ENCODE measurements around the gene MAML2. TPM values are rescaled to one million over a fixed set of nuclear protein-coding genes. Genes with fewer than 3 reads are reported as not detected.

Gene MAML2
- total RNA-seq, 2 donors from 2014 or later: 29.2 to 34.9 TPM

DNA sequence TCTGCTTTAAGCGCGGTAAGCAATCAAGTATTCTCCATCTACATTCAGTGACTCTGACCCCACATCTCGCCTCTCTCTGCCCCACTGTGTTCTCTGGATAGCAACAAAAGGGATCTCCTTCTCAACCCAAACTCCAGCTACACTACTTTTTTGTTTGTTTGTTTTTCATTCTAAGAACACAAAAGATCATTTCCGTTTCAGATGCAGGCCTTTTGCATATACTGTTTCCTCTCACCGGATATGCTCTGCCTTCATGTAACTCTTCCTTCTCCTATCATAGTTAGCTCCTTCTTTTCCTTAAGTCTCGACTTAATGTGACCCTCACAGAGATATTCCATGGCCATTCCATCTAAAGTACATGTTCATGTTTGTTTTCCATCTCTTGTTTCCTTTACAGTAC is 239.3 kb downstream of the MAML2 start:
- peak overlapping the region; percentile 1 for H3K27ac Mint-ChIP-seq
- no peak overlapping the region for H3K4me3 Mint-ChIP-seq
- H3K36me3 Mint-ChIP-seq (ENCODE audit: low read depth): no peaks in the 10 kb centered on the region
- H3K9me3 ChIP-seq (ENCODE audit: control insufficient read depth, low read length, poor library complexity, severe bottlenecking): no peaks in the 10 kb centered on the region
- ATAC-seq (no peak), DNase-seq (no peak)
- peaks cover 10% of the 10 kb centered on the region for H3K4me1 Mint-ChIP-seq
- H3K27me3 Mint-ChIP-seq: no peaks in the 10 kb centered on the region

DNA sequence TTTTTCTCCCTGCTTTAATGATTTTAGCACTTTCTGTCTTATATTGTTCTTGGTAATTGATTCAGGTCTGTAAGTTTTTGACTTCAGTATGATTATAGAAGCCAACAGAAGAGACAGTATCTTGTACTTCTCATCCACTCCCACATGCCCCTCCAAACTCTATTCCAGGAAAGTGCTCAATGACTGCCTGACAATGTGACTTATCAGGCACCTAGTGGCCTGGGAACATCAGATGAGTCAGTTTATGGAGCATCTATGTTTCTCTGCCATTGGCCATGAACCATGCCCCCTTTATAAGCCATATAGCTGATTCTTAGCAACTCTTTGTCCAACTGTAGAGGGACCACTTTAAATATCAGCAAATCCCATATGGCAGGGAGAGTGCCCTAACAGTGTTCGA is 239.9 kb downstream of the MAML2 start:
- ATAC-seq (no peak), DNase-seq (no peak)
- no peak overlapping the region for H3K4me3 Mint-ChIP-seq
- H3K27ac Mint-ChIP-seq: peak overlapping the region; percentile 77
- H3K9me3 ChIP-seq (ENCODE audit: control insufficient read depth, low read length, poor library complexity, severe bottlenecking): no peaks in the 10 kb centered on the region
- peaks cover 11% of the 10 kb centered on the region for H3K4me1 Mint-ChIP-seq
- no peaks in the 10 kb centered on the region for H3K36me3 Mint-ChIP-seq (ENCODE audit: low read depth)
- H3K27me3 Mint-ChIP-seq: no peaks in the 10 kb centered on the region

DNA sequence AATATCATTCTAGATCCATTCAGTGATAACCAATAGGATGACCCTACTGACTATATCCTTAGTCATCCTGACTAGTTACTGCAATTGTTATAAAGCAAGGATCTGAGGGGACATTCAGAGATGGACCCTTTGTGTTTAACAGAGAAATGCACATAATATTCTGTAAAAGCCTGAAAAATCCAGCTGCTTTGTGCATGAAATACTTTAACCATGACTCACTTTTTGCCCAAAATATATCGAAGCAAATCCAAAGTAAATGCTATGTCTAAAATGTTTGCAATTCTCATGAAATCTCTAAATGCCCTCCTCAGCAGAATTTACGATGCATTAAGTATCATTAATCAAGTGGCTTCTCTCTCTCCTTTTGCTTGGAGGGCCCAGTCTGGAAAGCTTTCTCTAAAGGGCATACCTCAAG is 240.3 kb downstream of the MAML2 start:
- ATAC-seq: no peak
- no peak overlapping the region for H3K4me3 Mint-ChIP-seq
- H3K27me3 Mint-ChIP-seq: no peaks in the 10 kb centered on the region
- H3K9me3 ChIP-seq (ENCODE audit: control insufficient read depth, low read length, poor library complexity, severe bottlenecking): no peaks in the 10 kb centered on the region
- peak overlapping the region; percentile 77 for H3K27ac Mint-ChIP-seq
- H3K36me3 Mint-ChIP-seq (ENCODE audit: low read depth): no peaks in the 10 kb centered on the region
- H3K4me1 Mint-ChIP-seq: peaks cover 11% of the 10 kb centered on the region
- DNase-seq: no peak

DNA sequence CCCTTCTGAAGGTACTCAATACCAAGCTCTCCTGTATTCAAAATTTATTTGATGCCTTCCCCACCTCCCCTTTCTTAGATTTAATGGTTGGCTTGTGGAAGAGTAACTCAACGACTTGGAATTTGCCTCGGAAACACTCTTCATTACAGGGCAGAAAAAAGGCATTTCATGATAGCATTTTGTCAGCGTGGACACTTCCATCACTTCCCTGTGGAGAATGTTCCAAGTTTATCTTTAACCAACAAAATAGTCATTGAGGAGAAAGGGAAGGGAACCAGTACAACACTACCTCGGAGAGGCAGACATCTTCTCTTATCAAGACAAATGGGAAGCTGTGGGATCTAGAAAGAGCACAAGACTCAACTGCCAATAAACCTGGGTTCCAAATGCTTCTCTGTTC is 241.8 kb downstream of the MAML2 start:
- H3K4me1 Mint-ChIP-seq: peaks cover 12% of the 10 kb centered on the region
- H3K27me3 Mint-ChIP-seq: no peaks in the 10 kb centered on the region
- DNase-seq (no peak), ATAC-seq (no peak)
- H3K4me3 Mint-ChIP-seq: no peak overlapping the region
- H3K36me3 Mint-ChIP-seq (ENCODE audit: low read depth): no peaks in the 10 kb centered on the region
- no peaks in the 10 kb centered on the region for H3K9me3 ChIP-seq (ENCODE audit: control insufficient read depth, low read length, poor library complexity, severe bottlenecking)
- H3K27ac Mint-ChIP-seq: peak overlapping the region; percentile 69

DNA sequence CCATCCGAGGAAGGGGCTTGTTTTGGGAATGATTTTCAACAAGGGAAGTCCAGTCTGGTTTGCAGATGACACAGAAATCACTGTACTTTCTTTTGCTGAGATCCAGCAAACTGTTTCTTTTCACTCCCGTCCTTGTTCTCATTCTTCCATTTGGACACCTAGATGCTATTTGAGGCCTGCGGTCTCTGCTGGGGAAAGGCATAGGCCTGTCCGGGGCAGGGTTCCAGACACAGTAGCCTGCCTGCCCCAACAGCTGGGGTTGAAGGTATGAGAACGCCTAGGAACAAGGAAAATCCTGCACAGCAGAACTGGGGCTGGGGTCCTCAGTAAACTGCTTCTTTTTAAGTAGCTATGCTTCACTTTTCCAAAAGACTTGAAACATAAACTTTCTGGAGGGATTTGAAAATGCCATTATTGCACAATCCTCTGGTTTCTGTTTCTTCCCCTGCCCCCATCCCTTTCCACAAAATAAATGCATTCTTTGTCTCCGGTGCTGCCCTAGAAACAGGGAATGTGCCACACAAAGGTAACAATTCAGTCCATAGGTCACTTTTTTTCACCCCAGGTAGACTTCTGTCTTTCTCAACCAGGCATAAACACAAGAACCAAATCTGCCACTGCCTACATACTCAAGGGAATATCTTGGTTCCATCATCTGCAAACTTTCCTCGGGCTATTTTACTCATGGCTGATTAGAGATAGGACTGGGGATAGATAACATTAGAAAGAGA is 244.3 kb downstream of the MAML2 start:
- H3K36me3 Mint-ChIP-seq (ENCODE audit: low read depth): no peaks in the 10 kb centered on the region
- no peaks in the 10 kb centered on the region for H3K9me3 ChIP-seq (ENCODE audit: control insufficient read depth, low read length, poor library complexity, severe bottlenecking)
- no peak overlapping the region for H3K4me3 Mint-ChIP-seq
- H3K27ac Mint-ChIP-seq: peak overlapping the region; percentile 69
- no peak for ATAC-seq
- H3K27me3 Mint-ChIP-seq: no peaks in the 10 kb centered on the region
- peaks cover 9% of the 10 kb centered on the region for H3K4me1 Mint-ChIP-seq
- DNase-seq: no peak

DNA sequence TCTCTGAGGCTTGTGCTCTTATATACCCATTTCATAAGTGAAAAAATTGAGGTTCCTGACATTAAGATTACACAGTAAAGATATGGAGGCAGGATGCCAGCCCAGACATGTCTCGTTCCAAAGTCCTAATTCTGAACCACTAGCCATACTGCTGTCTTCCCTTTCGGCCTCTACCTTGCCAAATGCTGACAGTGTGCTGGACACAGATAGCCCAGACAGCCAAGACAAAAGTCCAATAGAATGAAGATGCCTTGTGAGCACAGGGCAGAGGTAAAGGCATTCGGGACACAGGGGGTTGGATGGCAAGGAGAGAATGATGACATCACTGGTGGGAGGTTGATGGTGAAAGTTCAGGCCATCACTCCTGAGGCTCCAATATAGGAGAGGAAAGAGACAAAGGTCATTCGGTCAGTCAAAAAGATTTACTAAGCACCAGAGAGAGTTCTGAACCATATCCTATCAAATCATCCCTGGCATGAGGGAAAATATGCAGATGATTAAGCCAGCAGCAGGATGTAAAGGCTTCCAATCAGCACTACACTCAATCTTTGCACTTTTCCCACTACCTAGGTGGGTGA is 245.1 kb downstream of the MAML2 start:
- H3K9me3 ChIP-seq (ENCODE audit: control insufficient read depth, low read length, poor library complexity, severe bottlenecking): no peaks in the 10 kb centered on the region
- ATAC-seq: no peak
- H3K4me1 Mint-ChIP-seq: peaks cover 9% of the 10 kb centered on the region
- no peak overlapping the region for H3K4me3 Mint-ChIP-seq
- H3K36me3 Mint-ChIP-seq (ENCODE audit: low read depth): no peaks in the 10 kb centered on the region
- H3K27me3 Mint-ChIP-seq: no peaks in the 10 kb centered on the region
- no peak overlapping the region for H3K27ac Mint-ChIP-seq
- DNase-seq: no peak

DNA sequence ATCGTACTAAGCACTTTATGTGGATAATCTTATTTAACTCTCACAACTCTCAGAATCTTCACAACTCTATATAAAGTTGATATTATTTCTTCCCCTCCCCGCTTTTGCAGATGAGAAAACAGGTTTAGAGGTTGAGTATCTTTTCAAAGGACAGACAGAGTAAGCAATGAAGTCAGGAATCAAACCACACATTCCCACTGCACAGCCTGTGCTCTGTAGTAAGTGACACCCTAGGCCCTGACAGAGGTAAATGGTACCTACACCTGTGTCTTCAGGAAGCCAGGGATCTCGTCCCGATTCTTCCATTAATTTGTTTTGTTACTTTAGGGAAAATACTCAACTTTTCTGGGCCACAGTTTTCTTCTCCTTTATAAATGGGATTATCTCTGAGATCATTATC is 246.6 kb downstream of the MAML2 start:
- DNase-seq: no peak
- ATAC-seq: no peak
- Mint-ChIP-seq H3K27ac (peak overlapping the region; percentile 92), H3K27me3 (no peaks in the 10 kb centered on the region), H3K4me1 (peaks cover 19% of the 10 kb centered on the region), H3K36me3 (ENCODE audit: low read depth) (peaks cover 4% of the 10 kb centered on the region), H3K4me3 (no peak overlapping the region)
- H3K9me3 ChIP-seq (ENCODE audit: control insufficient read depth, low read length, poor library complexity, severe bottlenecking): no peaks in the 10 kb centered on the region

DNA sequence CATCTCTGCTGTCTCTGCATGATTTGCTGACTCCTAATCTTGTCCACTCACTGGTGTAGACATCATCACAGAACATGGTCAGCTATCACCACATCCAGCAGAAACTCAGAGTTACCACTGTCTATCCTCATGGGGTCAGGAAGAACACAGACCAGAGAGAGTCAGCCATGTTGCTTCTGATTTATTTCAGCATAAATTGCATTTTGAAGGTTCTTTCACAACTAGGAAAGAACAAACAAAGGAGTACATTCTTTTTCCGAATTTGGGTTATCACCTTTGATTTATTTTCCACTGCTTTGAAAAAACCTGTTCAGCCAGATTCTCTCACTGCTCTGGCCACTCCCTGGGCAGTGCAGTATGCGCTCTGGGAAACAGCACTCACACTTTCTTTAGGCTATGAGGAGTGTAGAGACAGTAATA is 247.1 kb downstream of the MAML2 start:
- ATAC-seq (no peak), DNase-seq (no peak)
- H3K9me3 ChIP-seq (ENCODE audit: control insufficient read depth, low read length, poor library complexity, severe bottlenecking): no peaks in the 10 kb centered on the region
- H3K4me1 Mint-ChIP-seq: peaks cover 20% of the 10 kb centered on the region
- peaks cover 4% of the 10 kb centered on the region for H3K36me3 Mint-ChIP-seq (ENCODE audit: low read depth)
- no peaks in the 10 kb centered on the region for H3K27me3 Mint-ChIP-seq
- peak overlapping the region; percentile 92 for H3K27ac Mint-ChIP-seq
- H3K4me3 Mint-ChIP-seq: no peak overlapping the region

DNA sequence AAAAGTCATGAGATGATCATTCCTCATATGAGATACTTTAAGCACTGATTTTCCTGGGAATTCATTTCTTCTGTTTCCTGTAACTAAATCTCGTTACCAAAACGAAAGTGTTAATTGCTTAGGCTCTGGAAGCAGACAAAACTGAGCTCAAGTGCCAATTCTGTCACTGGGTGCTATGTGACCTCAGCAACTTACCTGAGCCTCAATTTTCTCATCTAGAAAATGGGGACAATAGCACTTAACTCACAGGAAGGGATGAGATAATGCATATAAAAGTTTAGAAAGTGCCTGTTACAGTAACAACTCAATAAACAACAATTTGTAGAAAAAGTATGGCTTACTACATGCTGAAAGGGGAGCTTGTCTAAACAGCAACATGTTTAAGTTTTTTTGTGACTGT is 248.8 kb downstream of the MAML2 start:
- H3K9me3 ChIP-seq (ENCODE audit: control insufficient read depth, low read length, poor library complexity, severe bottlenecking): no peaks in the 10 kb centered on the region

DNA sequence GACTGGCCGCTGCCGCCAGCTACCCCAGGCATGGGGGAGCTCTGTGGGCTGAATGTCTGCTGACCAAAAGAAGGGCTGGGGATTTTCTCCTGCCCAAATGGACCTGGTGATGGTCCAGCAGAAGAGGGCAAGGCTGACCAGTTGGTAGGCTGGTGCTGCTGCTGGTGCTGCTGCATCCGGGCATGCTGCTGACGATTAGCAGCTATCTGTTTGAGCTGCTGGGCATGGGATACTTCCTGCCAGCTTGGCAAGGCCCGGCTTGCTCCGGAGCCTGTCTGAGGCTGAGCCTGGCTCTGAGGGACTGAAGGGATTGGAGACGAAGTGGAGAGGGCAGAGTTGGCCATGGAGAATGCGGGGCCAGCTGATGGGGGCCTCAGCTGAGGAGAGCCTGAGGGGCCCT is 250.5 kb downstream of the MAML2 start:
- H3K36me3 Mint-ChIP-seq (ENCODE audit: low read depth): peaks cover 4% of the 10 kb centered on the region
- no peaks in the 10 kb centered on the region for H3K27me3 Mint-ChIP-seq
- no peak for ATAC-seq
- DNase-seq: no peak
- H3K4me3 Mint-ChIP-seq: no peak overlapping the region
- H3K9me3 ChIP-seq (ENCODE audit: control insufficient read depth, low read length, poor library complexity, severe bottlenecking): no peaks in the 10 kb centered on the region
- H3K4me1 Mint-ChIP-seq: peaks cover 23% of the 10 kb centered on the region
- peak overlapping the region; percentile 92 for H3K27ac Mint-ChIP-seq

More for the DNA sequence above, 248.8 kb downstream of the MAML2 start:
- ATAC-seq (no peak), DNase-seq (no peak)
- Mint-ChIP-seq H3K4me1 (peaks cover 20% of the 10 kb centered on the region), H3K27ac (peak overlapping the region; percentile 92), H3K36me3 (ENCODE audit: low read depth) (peaks cover 4% of the 10 kb centered on the region), H3K4me3 (no peak overlapping the region), H3K27me3 (no peaks in the 10 kb centered on the region)

DNA sequence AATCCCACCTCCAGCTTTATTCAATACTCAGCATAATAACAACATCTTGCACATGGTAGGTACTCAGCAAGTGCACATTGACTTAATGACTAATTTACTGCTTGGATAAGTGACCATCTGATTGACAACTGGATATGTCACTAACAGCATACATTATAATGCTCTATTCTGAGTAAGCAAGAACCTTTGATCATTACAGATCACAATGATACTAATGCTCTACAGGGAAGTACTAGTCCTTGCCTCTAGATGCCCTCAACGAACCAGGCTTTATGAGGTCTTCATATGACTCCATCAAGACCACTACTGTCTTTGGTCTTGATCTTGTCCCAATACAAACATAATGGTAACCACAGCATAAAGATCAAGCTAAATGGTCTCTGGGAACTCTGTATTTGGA is 251.5 kb downstream of the MAML2 start:
- Mint-ChIP-seq H3K4me3 (no peak overlapping the region), H3K27ac (peak overlapping the region; percentile 92), H3K4me1 (peaks cover 21% of the 10 kb centered on the region), H3K36me3 (ENCODE audit: low read depth) (peaks cover 4% of the 10 kb centered on the region), H3K27me3 (no peaks in the 10 kb centered on the region)
- no peak for DNase-seq
- peak; percentile 93 for ATAC-seq
- H3K9me3 ChIP-seq (ENCODE audit: control insufficient read depth, low read length, poor library complexity, severe bottlenecking): no peaks in the 10 kb centered on the region

DNA sequence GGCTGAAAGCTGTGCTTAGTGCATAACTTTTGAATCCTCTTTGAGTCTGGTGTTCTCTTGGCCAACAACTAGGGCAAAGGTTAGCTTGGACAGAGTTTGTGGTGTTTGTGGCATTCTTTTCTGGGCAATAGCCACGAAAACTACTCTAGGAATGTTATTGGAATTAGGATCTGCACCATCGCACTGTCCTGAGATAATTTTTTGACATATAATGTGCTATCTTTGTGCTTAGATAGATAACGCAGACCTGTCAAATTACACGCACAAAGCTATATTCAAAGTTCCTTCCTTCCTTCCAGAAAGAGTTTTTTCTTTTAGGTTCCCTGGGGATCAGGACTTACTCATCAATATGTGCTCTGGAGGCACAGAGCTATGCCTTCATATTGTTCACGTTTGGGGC is 252.3 kb downstream of the MAML2 start:
- H3K36me3 Mint-ChIP-seq (ENCODE audit: low read depth): peaks cover 4% of the 10 kb centered on the region

DNA sequence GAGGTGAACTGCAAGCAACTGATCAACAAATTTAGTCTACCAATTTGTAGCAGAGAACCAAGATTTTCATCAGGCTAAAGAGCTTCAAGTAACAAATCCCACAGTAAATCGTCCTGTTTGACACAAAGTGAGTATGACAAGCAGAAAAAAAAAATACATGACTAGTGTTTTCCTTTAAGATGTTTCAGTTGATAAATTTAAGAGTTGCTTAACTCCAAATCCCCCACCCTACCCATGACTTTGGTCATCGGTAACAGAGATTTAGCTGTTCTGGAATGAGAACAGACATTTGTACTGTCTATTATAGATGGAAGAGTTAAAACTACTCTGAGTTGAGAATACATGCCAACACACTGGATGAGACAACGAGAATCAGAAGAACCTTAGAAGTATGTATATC is 254.1 kb downstream of the MAML2 start:
- H3K27ac Mint-ChIP-seq: no peak overlapping the region

More for the DNA sequence above, 252.3 kb downstream of the MAML2 start:
- ATAC-seq (no peak), DNase-seq (no peak)
- Mint-ChIP-seq H3K4me3 (no peak overlapping the region), H3K4me1 (peaks cover 21% of the 10 kb centered on the region), H3K27ac (peak overlapping the region; percentile 92), H3K27me3 (no peaks in the 10 kb centered on the region)
- no peaks in the 10 kb centered on the region for H3K9me3 ChIP-seq (ENCODE audit: control insufficient read depth, low read length, poor library complexity, severe bottlenecking)

DNA sequence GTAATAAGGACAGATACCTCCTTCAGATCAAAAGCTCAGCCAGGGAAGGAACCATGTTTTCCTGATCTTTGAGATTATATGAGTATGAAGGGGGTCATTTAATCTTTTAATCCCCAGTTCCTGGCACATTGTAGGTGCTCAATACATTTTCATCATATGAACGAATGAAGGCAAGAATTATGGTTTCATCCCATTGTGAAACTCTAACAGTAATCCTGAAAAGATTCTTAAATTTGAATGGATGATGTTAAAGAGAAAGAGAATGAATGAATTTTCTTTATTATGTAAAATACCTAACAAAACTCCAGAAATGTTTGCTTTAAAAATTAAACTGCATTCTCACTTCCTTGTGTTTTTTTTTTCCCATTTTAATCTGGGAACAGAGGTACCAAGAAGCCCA is 256.9 kb downstream of the MAML2 start:
- peaks cover 14% of the 10 kb centered on the region for H3K4me1 Mint-ChIP-seq

More for the DNA sequence above, 254.1 kb downstream of the MAML2 start:
- DNase-seq (no peak), ATAC-seq (no peak)
- H3K27me3 Mint-ChIP-seq: no peaks in the 10 kb centered on the region
- H3K36me3 Mint-ChIP-seq (ENCODE audit: low read depth): peaks cover 4% of the 10 kb centered on the region
- H3K4me3 Mint-ChIP-seq: no peak overlapping the region
- peaks cover 24% of the 10 kb centered on the region for H3K4me1 Mint-ChIP-seq
- no peaks in the 10 kb centered on the region for H3K9me3 ChIP-seq (ENCODE audit: control insufficient read depth, low read length, poor library complexity, severe bottlenecking)

More for the DNA sequence above, 256.9 kb downstream of the MAML2 start:
- H3K36me3 Mint-ChIP-seq (ENCODE audit: low read depth): no peaks in the 10 kb centered on the region
- DNase-seq: no peak
- no peak overlapping the region for H3K27ac Mint-ChIP-seq
- no peak for ATAC-seq
- H3K4me3 Mint-ChIP-seq: no peak overlapping the region
- H3K27me3 Mint-ChIP-seq: no peaks in the 10 kb centered on the region
- H3K9me3 ChIP-seq (ENCODE audit: control insufficient read depth, low read length, poor library complexity, severe bottlenecking): no peaks in the 10 kb centered on the region
